H9 (cell line): Measurements from ENCODE around the gene ZIC4. TPM values are rescaled to one million over a fixed set of nuclear protein-coding genes. Genes with fewer than 3 reads are reported as not detected.

Experiments
- DNase-seq: peaks from one replicate; pipeline ENCODE4 v3.0.0-alpha.2; 2017
- H2AFZ ChIP-seq: one replicate; pipeline ENCODE4 v1.6.1; 2013; ENCODE audit warnings: mild to moderate bottlenecking, low read length, control low read depth, moderate library complexity
- H2AK5ac ChIP-seq: 2 replicates; pipeline ENCODE4 v1.6.1; 2013; ENCODE audit warnings: low read length, control low read depth, mixed read lengths; ENCODE audit not compliant: insufficient read length
- H2BK120ac ChIP-seq: one replicate; pipeline ENCODE4 v1.6.1; 2013; ENCODE audit warnings: low read depth, mild to moderate bottlenecking, low read length, control low read depth, inconsistent platforms; ENCODE audit not compliant: poor library complexity, severe bottlenecking
- H2BK12ac ChIP-seq: 2 replicates; pipeline ENCODE4 v1.6.1; 2013; ENCODE audit warnings: low read length, control low read depth, mixed read lengths, low read depth; ENCODE audit not compliant: insufficient read length
- H2BK15ac ChIP-seq: 2 replicates; pipeline ENCODE4 v1.6.1; 2013; ENCODE audit warnings: low read depth, low read length, control low read depth
- H2BK20ac ChIP-seq: one replicate; pipeline ENCODE4 v1.6.1; 2013; ENCODE audit warnings: low read depth, mild to moderate bottlenecking, low read length, control low read depth, inconsistent platforms; ENCODE audit not compliant: poor library complexity, severe bottlenecking
- H2BK5ac ChIP-seq: 2 replicates; pipeline ENCODE4 v1.6.1; 2013; ENCODE audit warnings: low read length, control low read depth, mixed read lengths; ENCODE audit not compliant: insufficient read length
- H3K14ac ChIP-seq: 2 replicates; pipeline ENCODE4 v1.6.1; 2013; ENCODE audit warnings: low read length, control low read depth; ENCODE audit not compliant: insufficient read depth
- H3K18ac ChIP-seq: 2 replicates; pipeline ENCODE4 v1.6.1; 2013; ENCODE audit warnings: low read depth, mild to moderate bottlenecking, mixed read lengths, low read length, control low read depth; ENCODE audit not compliant: insufficient read length
- H3K23ac ChIP-seq: 2 replicates; pipeline ENCODE4 v1.6.1; 2013; ENCODE audit warnings: low read length, control low read depth, mixed read lengths, low read depth; ENCODE audit not compliant: insufficient read length
- H3K23me2 ChIP-seq: 2 replicates; pipeline ENCODE4 v1.6.1; 2013; ENCODE audit warnings: low read depth, mild to moderate bottlenecking, mixed read lengths, low read length, control low read depth; ENCODE audit not compliant: insufficient read length, poor library complexity, severe bottlenecking
- H3K27ac ChIP-seq: 2 replicates; pipeline ENCODE4 v1.5.1; 2013; ENCODE audit warnings: low read length, control low read depth, mixed read lengths, low read depth; ENCODE audit not compliant: insufficient read length
- H3K27me3 ChIP-seq: 2 replicates; pipeline ENCODE4 v1.6.1; 2013; ENCODE audit warnings: low read length, control low read depth, inconsistent platforms; ENCODE audit not compliant: insufficient read depth
- H3K4ac ChIP-seq: 2 replicates; pipeline ENCODE4 v1.6.1; 2013; ENCODE audit warnings: low read depth, mild to moderate bottlenecking, control low read depth, inconsistent platforms, low read length, moderate library complexity
- H3K4me1 ChIP-seq: 2 replicates; pipeline ENCODE4 v1.6.1; 2013; ENCODE audit warnings: low read length, control low read depth, inconsistent platforms; ENCODE audit not compliant: insufficient read depth
- H3K4me2 ChIP-seq: 2 replicates; pipeline ENCODE4 v1.6.1; 2013; ENCODE audit warnings: low read length, control low read depth, mixed read lengths; ENCODE audit not compliant: insufficient read length, insufficient read depth
- H3K56ac ChIP-seq: 2 replicates; pipeline ENCODE4 v1.6.1; 2013; ENCODE audit warnings: low read depth, mild to moderate bottlenecking, mixed read lengths, low read length, control low read depth; ENCODE audit not compliant: insufficient read length
- H3K79me1 ChIP-seq: 2 replicates; pipeline ENCODE4 v1.6.1; 2013; ENCODE audit warnings: low read depth, mild to moderate bottlenecking, moderate library complexity, low read length, control low read depth, inconsistent platforms; ENCODE audit not compliant: insufficient read depth, poor library complexity, severe bottlenecking
- H3K79me2 ChIP-seq: 2 replicates; pipeline ENCODE4 v1.6.1; 2013; ENCODE audit warnings: low read length, control low read depth, inconsistent platforms; ENCODE audit not compliant: insufficient read depth
- H3K9ac ChIP-seq: 2 replicates; pipeline ENCODE4 v1.6.1; 2013; ENCODE audit warnings: low read length, control low read depth, mixed read lengths; ENCODE audit not compliant: insufficient read length; ENCODE audit errors: extremely low read depth
- H3K9me3 ChIP-seq: one replicate; pipeline ENCODE4 v1.6.1; 2013; ENCODE audit warnings: low read depth, low read length, inconsistent platforms; ENCODE audit not compliant: control insufficient read depth
- H3T11ph ChIP-seq: one replicate; pipeline ENCODE4 v1.6.1; 2013; ENCODE audit warnings: mild to moderate bottlenecking, low read length, control low read depth, inconsistent platforms
- H4K20me1 ChIP-seq: one replicate; pipeline ENCODE4 v1.6.1; 2013; ENCODE audit not compliant: control insufficient read depth, insufficient read length, insufficient read depth
- H4K5ac ChIP-seq: 2 replicates; pipeline ENCODE4 v1.6.1; 2013; ENCODE audit warnings: low read depth, mild to moderate bottlenecking, mixed read lengths, low read length, control low read depth; ENCODE audit not compliant: insufficient read length
- H4K8ac ChIP-seq: replicated peaks from 2 replicates; pipeline ENCODE4 v1.6.1; 2013; ENCODE audit warnings: low read length, control low read depth, mixed read lengths, low read depth; ENCODE audit not compliant: insufficient read length
- H4K91ac ChIP-seq: 2 replicates; pipeline ENCODE4 v1.6.1; 2013; ENCODE audit warnings: low read depth, mild to moderate bottlenecking, moderate library complexity, mixed read lengths, low read length, control low read depth; ENCODE audit not compliant: insufficient read length
- H3K27ac Mint-ChIP-seq, 3 experiments: 2 replicates in 2 of 3; 3 replicates in 1 of 3; pipeline ENCODE4 v1.8.0; 2020 to 2021; ENCODE audit warnings: mixed read lengths in 3 of 3, mild to moderate bottlenecking in 1 of 3, moderate library complexity in 1 of 3
- H3K27me3 Mint-ChIP-seq: 2 replicates; pipeline ENCODE4 v1.8.0; 2021; ENCODE audit warnings: low read depth, mild to moderate bottlenecking, moderate library complexity, mixed read lengths
- H3K36me3 Mint-ChIP-seq, 3 experiments: 2 replicates in 2 of 3; 3 replicates in 1 of 3; pipeline ENCODE4 v1.8.0; 2020 to 2021; ENCODE audit warnings: low read depth in 3 of 3, mixed read lengths in 3 of 3; ENCODE audit not compliant: insufficient read depth in 1 of 3
- H3K4me1 Mint-ChIP-seq, 2 experiments: 2 replicates each; pipeline ENCODE4 v1.8.0; 2020; ENCODE audit warnings: mixed read lengths in 2 of 2
- H3K4me3 Mint-ChIP-seq, 2 experiments: 2 replicates in 1 of 2; 3 replicates in 1 of 2; pipeline ENCODE4 v1.8.0; 2020 to 2021; ENCODE audit warnings: mild to moderate bottlenecking in 2 of 2, mixed read lengths in 2 of 2, moderate library complexity in 1 of 2
- H3K9me3 Mint-ChIP-seq, 2 experiments: 2 replicates in 1 of 2; 3 replicates in 1 of 2; pipeline ENCODE4 v1.8.0; 2020; ENCODE audit warnings: mild to moderate bottlenecking in 2 of 2, mixed read lengths in 2 of 2, moderate library complexity in 1 of 2
- WGBS: extraction: QIAGEN DNeasy Blood & Tissue Kit; methylation state at CpG from one replicate; pipeline ENCODE4 v1.1.7; 2013; ENCODE audit warnings: missing lambda C conversion rate, low lambda C conversion rate, mixed read lengths; ENCODE audit not compliant: insufficient read length; ENCODE audit errors: extremely low coverage; 5-methylcytosine and 5-hydroxymethylcytosine counted together
- total RNA-seq: library from RNA; stranded (reverse); gene quantifications from 2 replicates; pipeline ENCODE4 v1.2.1, GENCODE V29; 2021
- TF ChIP-seq, protein P1 (sequence below): fragments of 200-600 bp; sonication (generic); conservative IDR thresholded peaks from 3 replicates; pipeline ENCODE4 v1.8.0; 2021; ENCODE audit warnings: antibody characterized with exemption, mild to moderate bottlenecking

The ZIC4 gene
- total RNA-seq, 1 experiment from 2014 or later: not detected

DNA sequence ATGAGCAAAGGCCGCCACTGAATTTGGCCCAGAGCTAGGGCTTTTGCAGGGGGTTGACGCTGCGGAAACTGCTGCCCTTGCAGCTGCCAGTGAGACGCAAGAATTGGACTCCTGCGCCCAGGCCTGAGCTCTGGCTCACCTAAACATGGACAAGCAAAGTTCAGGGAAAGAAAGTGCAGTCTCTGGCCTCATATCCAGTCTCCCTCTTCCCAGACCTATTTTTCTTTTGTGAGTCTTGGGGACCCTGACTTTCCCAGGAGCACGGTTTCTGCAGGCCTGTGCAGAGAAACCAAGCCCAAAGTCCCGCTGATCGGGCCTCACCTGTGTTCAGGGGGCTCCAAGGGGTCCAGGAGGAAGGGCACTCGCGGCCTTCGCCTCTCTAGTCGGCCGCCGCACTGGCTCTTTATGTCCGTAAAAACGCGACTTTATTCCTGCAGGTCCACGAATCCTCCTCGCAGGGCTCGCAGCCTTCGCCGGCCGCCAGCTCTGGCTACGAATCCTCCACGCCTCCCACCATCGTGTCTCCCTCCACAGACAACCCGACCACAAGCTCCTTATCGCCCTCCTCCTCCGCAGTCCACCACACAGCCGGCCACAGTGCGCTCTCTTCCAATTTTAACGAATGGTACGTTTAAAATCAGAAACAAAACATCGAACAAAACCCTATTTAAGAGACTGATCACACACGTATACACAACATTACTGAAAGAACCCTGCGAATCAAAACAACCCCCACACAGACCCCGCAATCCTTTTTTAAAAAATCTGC lies 6.8 kb upstream of the ZIC4 start:
- no peak overlapping the region for H3K23ac ChIP-seq
- no peaks in the 10 kb centered on the region for H3K9me3 ChIP-seq
- H3K4me2 ChIP-seq: peak overlapping the region; percentile 70
- H3K79me2 ChIP-seq: no peaks in the 10 kb centered on the region
- H3K36me3 Mint-ChIP-seq: no peaks in the 10 kb centered on the region; a peak in 1 of 7 replicates
- peak overlapping the region; percentile 70; the same call in 1 of the 2 replicates for H2BK15ac ChIP-seq
- H3K14ac ChIP-seq: no peak overlapping the region
- TF ChIP-seq, protein P1, sequence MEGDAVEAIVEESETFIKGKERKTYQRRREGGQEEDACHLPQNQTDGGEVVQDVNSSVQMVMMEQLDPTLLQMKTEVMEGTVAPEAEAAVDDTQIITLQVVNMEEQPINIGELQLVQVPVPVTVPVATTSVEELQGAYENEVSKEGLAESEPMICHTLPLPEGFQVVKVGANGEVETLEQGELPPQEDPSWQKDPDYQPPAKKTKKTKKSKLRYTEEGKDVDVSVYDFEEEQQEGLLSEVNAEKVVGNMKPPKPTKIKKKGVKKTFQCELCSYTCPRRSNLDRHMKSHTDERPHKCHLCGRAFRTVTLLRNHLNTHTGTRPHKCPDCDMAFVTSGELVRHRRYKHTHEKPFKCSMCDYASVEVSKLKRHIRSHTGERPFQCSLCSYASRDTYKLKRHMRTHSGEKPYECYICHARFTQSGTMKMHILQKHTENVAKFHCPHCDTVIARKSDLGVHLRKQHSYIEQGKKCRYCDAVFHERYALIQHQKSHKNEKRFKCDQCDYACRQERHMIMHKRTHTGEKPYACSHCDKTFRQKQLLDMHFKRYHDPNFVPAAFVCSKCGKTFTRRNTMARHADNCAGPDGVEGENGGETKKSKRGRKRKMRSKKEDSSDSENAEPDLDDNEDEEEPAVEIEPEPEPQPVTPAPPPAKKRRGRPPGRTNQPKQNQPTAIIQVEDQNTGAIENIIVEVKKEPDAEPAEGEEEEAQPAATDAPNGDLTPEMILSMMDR: no peak
- H3K9me3 Mint-ChIP-seq: peaks cover 0 to 3% of the 10 kb centered on the region in 2 experiments; a peak in 1 of 5 replicates
- no peak overlapping the region for H3K4ac ChIP-seq
- peak overlapping the region; percentile 0 to 79; a peak in 4 of 5 replicates for H3K4me3 Mint-ChIP-seq
- no peak overlapping the region for H3T11ph ChIP-seq
- no peak overlapping the region for H4K91ac ChIP-seq
- peak; percentile 67 for DNase-seq
- H4K5ac ChIP-seq: no peak overlapping the region
- H4K20me1 ChIP-seq: no peaks in the 10 kb centered on the region
- H3K27me3 Mint-ChIP-seq: peaks cover 99% of the 10 kb centered on the region
- H3K18ac ChIP-seq: no peak overlapping the region
- H3K4me1 ChIP-seq: 0 out of 2 replicates have a peak, but pooled peaks cover 3% of the 10 kb centered on the region
- no peak overlapping the region for H3K27ac Mint-ChIP-seq
- H2AK5ac ChIP-seq: no peak overlapping the region
- peaks cover 16 to 64% of the 10 kb centered on the region in 2 experiments for H3K4me1 Mint-ChIP-seq
- H2BK20ac ChIP-seq: no peak overlapping the region
- WGBS: no CpG with 5 or more reads among the region's 37 CpGs
- H2BK5ac ChIP-seq: no peak overlapping the region
- peaks cover 78% of the 10 kb centered on the region for H3K27me3 ChIP-seq
- no peak overlapping the region for H3K9ac ChIP-seq
- H3K27ac ChIP-seq: no peak overlapping the region
- H2AFZ ChIP-seq: no peak overlapping the region
- H2BK12ac ChIP-seq: no peak overlapping the region
- no peaks in the 10 kb centered on the region for H3K79me1 ChIP-seq
- H3K23me2 ChIP-seq: peaks cover 34% of the 10 kb centered on the region
- H3K56ac ChIP-seq: no peak overlapping the region
- H4K8ac ChIP-seq: no peak overlapping the region
- no peak overlapping the region for H2BK120ac ChIP-seq
